ENCODE results near the gene NAA10.

NAA10 gene

DNA sequence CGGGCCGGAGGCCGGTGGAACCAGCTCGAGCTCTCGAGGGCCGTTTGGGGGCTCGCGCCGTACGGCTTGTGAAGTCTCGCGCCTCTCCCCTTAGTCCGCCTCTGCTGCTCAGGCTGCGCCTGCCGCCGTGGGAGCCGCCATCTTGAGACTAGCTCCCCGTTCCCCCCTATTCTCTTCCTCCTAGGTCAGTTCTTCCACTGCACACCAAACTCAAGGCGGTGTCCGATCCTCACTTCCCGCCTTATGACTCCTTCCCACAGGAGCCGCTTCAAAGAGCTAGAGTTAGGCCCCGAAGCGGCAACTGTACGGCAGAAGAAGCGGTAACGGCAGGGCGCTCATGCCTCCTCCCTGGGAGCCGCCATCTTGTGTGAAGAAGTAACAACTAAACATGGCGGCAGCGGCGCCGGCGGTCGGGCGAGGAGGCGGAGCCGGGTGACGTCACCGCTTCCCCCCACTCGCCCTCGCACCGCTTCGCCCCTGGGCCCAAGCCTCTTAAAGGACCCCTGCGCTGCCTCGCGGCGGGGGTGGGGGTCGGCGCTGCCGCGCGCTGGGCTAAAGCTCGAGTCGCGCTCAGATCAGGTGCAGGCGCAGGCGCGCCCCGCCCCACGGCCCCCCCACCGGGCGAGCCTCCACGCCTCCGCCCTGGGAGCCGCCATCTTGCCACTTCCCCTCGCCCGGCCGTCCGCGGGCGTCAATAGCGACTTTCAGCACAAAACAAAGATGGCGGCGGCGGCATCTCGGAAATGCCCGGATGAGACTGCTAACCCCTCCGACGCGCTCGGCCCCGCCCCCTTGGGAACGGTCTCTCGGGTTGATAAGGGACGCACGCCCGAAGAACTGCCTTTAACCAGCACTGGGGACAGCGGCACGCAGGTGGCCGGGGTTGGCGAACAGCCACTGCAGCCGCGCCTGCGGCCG lies 36.9 kb upstream of the NAA10 start, which contains the start of gene HCFC1:
Gene HCFC1, minus strand, starts transcription at position 369 of the 918 bp plus-strand sequence. CDS start 978 bp downstream, outside the sequence.
- H3K36me3 ChIP-seq (ENCODE audit: insufficient read depth, low read length): peaks cover 10% of the 10 kb centered on the region
- H3K9me3 ChIP-seq (replicated peaks; ENCODE audit: low read length): no peaks in the 10 kb centered on the region
- H3K27me3 ChIP-seq (ENCODE audit: control insufficient read depth, insufficient read depth, low read length): no peaks in the 10 kb centered on the region
- H3K4me3 ChIP-seq (ENCODE audit: low read length): peak within 1 kb of the TSS; percentile 85
- H3K4me1 ChIP-seq (ENCODE audit: control insufficient read depth, insufficient read depth, low read length): peaks cover 40% of the 10 kb centered on the region
- H3K9ac ChIP-seq (ENCODE audit: low read depth, low read length): peak within 1 kb of the TSS; percentile 97
- peak within 1 kb of the TSS; percentile 95 for H3K4me2 ChIP-seq (ENCODE audit: low read length)

DNA sequence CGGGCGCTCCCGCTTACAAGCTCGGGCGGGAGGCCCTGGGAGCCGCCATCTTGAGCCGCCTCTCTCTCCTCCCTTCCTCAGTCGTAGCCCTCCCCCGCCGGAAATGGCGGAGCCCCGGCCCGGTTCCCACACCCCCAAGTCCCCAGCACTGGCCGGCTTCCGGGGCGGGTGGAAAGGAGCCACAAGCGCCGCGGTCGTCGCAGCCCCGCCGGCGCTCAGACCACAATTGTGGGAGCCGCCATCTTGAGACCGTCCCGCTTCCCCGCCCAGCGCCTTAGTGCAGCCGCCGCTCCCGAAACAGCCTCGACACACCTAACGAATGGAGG lies 36.2 kb upstream of the NAA10 start:
- no peaks in the 10 kb centered on the region for H3K27me3 ChIP-seq (ENCODE audit: control insufficient read depth, insufficient read depth, low read length)
- peaks cover 46% of the 10 kb centered on the region for H3K4me1 ChIP-seq (ENCODE audit: control insufficient read depth, insufficient read depth, low read length)
- H3K4me2 ChIP-seq (ENCODE audit: low read length): peak overlapping the region; percentile 95
- peak overlapping the region; percentile 97 for H3K9ac ChIP-seq (ENCODE audit: low read depth, low read length)
- peaks cover 10% of the 10 kb centered on the region for H3K36me3 ChIP-seq (ENCODE audit: insufficient read depth, low read length)
- H3K9me3 ChIP-seq (replicated peaks; ENCODE audit: low read length): no peaks in the 10 kb centered on the region
- peak overlapping the region; percentile 85 for H3K4me3 ChIP-seq (ENCODE audit: low read length)

DNA sequence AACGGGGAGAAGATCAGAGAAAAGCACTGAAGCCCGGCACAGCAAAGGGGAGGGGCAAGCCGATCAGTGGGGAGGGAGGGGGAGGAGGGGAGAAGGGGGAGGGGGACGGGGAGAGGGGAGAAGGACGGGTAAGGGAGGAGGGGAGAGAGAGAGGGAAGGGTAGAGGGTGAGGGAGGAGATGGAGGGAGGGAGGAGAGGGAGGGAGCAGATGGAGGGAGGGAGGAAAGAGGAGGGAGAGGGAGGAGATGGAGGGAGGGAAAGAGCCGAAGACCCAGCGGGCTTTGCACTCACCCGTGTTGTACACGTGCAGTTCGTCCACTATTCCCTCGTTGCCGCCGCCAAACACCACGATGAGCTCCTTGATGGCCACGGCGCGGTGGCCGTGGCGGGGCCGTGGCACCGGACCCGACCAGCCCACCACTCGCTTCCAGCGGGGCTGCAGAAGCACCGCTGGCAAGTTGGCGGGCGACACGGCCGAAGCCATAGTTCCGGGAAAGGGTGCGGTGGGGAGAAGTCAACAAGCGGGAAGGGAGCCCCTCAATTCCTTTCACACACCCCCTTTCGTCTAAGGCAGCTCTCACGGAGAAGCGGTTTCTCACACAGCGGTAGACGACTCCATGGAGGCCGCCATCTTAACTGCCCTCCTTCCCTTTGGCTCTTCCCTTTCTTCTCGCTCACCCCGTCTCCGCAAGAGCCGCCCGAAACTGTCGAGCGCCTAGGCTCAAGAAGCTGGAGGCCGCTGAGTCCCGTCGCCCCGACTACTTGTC lies 35.7 kb upstream of the NAA10 start:
- H3K4me1 ChIP-seq (ENCODE audit: control insufficient read depth, insufficient read depth, low read length): peaks cover 50% of the 10 kb centered on the region

DNA sequence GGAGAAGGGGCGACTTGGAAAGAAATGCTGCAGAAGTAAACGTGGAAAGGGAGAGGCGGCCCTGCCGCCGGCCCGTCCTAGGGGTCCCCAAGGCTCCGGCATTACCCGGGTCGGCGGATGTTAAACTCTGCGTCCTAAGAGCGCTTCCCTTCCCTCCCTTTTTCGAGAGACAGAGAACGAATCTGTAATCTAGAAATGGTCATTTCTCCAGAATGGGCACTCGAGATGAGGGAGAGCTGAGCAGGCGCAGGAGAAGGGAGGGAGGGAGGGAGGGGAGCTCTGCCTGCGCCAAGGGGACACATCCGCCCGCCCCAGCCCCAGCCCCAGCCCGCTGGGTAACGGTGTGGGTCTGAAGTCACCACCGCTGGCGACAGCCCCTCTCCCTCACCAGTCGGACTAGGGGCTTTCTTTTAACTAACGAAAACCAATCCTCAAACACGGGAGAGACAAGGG lies 35.1 kb upstream of the NAA10 start:
- H3K9me3 ChIP-seq (replicated peaks; ENCODE audit: low read length): no peaks in the 10 kb centered on the region
- H3K4me2 ChIP-seq (ENCODE audit: low read length): peak overlapping the region; percentile 88
- H3K27me3 ChIP-seq (ENCODE audit: control insufficient read depth, insufficient read depth, low read length): no peaks in the 10 kb centered on the region
- peaks cover 10% of the 10 kb centered on the region for H3K36me3 ChIP-seq (ENCODE audit: insufficient read depth, low read length)
- peaks cover 50% of the 10 kb centered on the region for H3K4me1 ChIP-seq (ENCODE audit: control insufficient read depth, insufficient read depth, low read length)
- H3K9ac ChIP-seq (ENCODE audit: low read depth, low read length): peak overlapping the region; percentile 76
- H3K4me3 ChIP-seq (ENCODE audit: low read length): peak overlapping the region; percentile 85

More for the DNA sequence above, 35.7 kb upstream of the NAA10 start:
- H3K27me3 ChIP-seq (ENCODE audit: control insufficient read depth, insufficient read depth, low read length): no peaks in the 10 kb centered on the region
- H3K9ac ChIP-seq (ENCODE audit: low read depth, low read length): peak overlapping the region; percentile 97
- peaks cover 10% of the 10 kb centered on the region for H3K36me3 ChIP-seq (ENCODE audit: insufficient read depth, low read length)
- H3K9me3 ChIP-seq (replicated peaks; ENCODE audit: low read length): no peaks in the 10 kb centered on the region
- peak overlapping the region; percentile 85 for H3K4me3 ChIP-seq (ENCODE audit: low read length)
- peak overlapping the region; percentile 95 for H3K4me2 ChIP-seq (ENCODE audit: low read length)

DNA sequence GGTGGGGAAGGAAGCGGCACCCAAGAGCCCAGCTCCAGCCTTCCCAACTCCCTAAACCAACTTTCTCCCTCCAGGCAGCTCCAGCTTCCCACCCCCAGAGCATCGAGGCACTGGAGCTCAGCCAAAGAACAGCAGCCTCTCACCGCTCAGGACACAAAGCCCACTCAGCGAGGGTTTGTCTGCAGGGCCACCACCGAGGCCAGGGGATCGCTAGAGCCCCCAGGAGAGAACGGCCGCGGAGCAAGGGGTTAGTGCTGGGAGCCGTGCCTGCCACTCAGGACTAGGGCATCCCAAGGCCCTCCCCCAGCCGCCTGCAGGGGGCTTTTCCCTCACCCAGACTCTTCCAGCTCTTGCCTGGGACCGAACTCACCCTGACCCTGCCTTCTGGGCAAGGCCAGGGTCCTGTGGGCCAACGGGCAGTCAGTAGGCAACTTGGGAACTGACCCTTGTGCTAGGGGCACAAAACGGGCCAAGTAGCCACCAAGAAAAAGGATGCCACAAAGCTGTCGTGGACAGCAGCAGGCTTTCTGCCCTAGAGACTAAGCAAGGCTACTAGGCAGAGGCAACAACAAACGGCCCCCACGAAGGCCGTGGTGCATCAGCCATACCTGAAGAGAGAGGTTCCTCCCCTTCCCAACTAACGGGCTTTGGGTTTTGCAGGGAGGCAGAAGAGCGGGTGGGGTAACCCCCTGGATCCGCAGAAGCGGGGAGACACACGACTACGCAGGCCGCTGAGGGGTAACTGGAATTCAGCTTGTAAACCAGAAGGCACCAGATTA lies 34.5 kb upstream of the NAA10 start:
- H3K9ac ChIP-seq (ENCODE audit: low read depth, low read length): peak overlapping the region; percentile 76

DNA sequence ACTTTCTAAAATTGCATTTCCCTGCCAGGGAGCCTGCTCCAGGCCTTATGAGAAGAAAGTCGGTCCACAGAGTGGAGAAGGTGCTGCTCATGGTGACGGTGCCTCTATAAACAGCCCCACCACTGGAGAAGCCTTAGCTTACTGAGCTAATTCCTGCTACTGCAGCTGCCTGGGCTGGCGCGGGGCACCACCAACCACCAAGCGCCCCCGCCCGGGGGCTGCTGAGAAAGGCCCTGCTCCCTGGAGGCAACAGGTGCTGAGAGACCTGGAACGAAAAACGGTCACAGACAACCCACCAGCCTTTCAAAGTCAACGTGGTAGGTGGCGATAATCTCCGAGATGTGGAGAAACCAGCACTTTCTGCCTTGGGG lies 33.9 kb upstream of the NAA10 start:
- no peaks in the 10 kb centered on the region for H3K27me3 ChIP-seq (ENCODE audit: control insufficient read depth, insufficient read depth, low read length)
- H3K4me2 ChIP-seq (ENCODE audit: low read length): peak overlapping the region; percentile 88
- no peaks in the 10 kb centered on the region for H3K9me3 ChIP-seq (replicated peaks; ENCODE audit: low read length)
- peaks cover 39% of the 10 kb centered on the region for H3K4me1 ChIP-seq (ENCODE audit: control insufficient read depth, insufficient read depth, low read length)
- peak overlapping the region; percentile 76 for H3K9ac ChIP-seq (ENCODE audit: low read depth, low read length)
- peaks cover 10% of the 10 kb centered on the region for H3K36me3 ChIP-seq (ENCODE audit: insufficient read depth, low read length)
- H3K4me3 ChIP-seq (ENCODE audit: low read length): peak overlapping the region; percentile 85

More for the DNA sequence above, 34.5 kb upstream of the NAA10 start:
- Histone ChIP-seq H3K27me3 (ENCODE audit: control insufficient read depth, insufficient read depth, low read length) (no peaks in the 10 kb centered on the region), H3K4me3 (ENCODE audit: low read length) (peak overlapping the region; percentile 85), H3K4me2 (ENCODE audit: low read length) (peak overlapping the region; percentile 88), H3K9me3 (replicated peaks; ENCODE audit: low read length) (no peaks in the 10 kb centered on the region), H3K4me1 (ENCODE audit: control insufficient read depth, insufficient read depth, low read length) (peaks cover 45% of the 10 kb centered on the region), H3K36me3 (ENCODE audit: insufficient read depth, low read length) (peaks cover 10% of the 10 kb centered on the region)

DNA sequence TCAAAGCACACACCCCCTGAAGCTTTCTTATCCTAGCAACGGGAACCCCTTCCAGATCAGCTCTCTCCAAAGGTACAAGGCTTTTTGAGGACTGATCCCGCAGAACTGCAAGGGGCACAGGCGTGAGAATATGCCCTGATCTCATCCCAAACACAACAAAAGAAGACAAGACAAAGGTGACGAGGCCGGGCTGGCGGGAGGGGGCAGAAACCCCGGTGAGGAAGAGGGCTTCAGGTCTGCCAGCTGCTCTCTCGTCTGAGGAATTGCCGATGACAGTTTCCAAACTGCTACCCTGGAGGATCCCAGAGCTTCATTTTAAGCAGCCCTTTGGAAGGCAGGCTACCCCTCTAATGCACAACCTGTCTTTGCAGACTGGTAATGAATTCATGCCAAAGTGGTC lies 33.4 kb upstream of the NAA10 start:
- Histone ChIP-seq H3K36me3 (ENCODE audit: insufficient read depth, low read length) (peaks cover 10% of the 10 kb centered on the region), H3K9me3 (replicated peaks; ENCODE audit: low read length) (no peaks in the 10 kb centered on the region), H3K4me3 (ENCODE audit: low read length) (peak overlapping the region; percentile 85), H3K27me3 (ENCODE audit: control insufficient read depth, insufficient read depth, low read length) (no peaks in the 10 kb centered on the region), H3K9ac (ENCODE audit: low read depth, low read length) (peak overlapping the region; percentile 76), H3K4me1 (ENCODE audit: control insufficient read depth, insufficient read depth, low read length) (peaks cover 34% of the 10 kb centered on the region), H3K4me2 (ENCODE audit: low read length) (peak overlapping the region; percentile 88)

DNA sequence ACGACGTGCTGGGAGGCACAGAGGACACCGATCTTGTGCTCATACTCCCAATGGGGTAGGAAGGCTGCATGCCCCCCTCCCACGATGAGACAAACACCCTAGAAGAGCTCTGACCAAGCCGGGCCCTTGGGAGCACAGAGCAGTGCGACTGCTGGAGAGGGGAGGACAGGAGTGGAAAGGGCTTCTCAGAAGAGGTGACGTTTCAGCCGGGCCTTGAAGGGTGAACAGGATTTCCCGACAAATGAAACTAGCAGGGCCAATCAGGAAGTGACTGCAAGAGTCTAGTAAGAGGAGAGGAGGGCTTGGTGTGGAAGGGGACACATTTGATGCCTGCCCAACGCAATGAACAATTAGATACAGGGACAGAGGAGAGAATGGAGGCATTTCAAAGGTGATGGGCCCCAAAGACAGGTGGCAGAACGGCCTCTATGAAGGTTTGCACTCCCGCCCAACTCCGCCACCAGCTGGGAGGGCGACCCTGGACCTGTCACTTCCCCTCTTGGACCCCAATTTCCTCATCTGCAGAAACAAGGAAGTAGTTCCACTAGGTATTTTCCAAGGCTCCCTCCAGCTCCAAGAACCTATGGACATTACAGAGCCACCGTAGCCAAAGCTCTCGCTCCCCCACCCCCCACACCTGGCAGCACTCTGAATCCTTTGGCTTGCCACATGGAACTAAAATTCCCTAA lies 32.8 kb upstream of the NAA10 start:
- peaks cover 16% of the 10 kb centered on the region for H3K36me3 ChIP-seq (ENCODE audit: insufficient read depth, low read length)
- no peaks in the 10 kb centered on the region for H3K9me3 ChIP-seq (replicated peaks; ENCODE audit: low read length)
- no peak overlapping the region for H3K9ac ChIP-seq (ENCODE audit: low read depth, low read length)
- H3K4me2 ChIP-seq (ENCODE audit: low read length): peak overlapping the region; percentile 88
- peak overlapping the region; percentile 85 for H3K4me3 ChIP-seq (ENCODE audit: low read length)
- no peaks in the 10 kb centered on the region for H3K27me3 ChIP-seq (ENCODE audit: control insufficient read depth, insufficient read depth, low read length)
- H3K4me1 ChIP-seq (ENCODE audit: control insufficient read depth, insufficient read depth, low read length): peaks cover 33% of the 10 kb centered on the region

DNA sequence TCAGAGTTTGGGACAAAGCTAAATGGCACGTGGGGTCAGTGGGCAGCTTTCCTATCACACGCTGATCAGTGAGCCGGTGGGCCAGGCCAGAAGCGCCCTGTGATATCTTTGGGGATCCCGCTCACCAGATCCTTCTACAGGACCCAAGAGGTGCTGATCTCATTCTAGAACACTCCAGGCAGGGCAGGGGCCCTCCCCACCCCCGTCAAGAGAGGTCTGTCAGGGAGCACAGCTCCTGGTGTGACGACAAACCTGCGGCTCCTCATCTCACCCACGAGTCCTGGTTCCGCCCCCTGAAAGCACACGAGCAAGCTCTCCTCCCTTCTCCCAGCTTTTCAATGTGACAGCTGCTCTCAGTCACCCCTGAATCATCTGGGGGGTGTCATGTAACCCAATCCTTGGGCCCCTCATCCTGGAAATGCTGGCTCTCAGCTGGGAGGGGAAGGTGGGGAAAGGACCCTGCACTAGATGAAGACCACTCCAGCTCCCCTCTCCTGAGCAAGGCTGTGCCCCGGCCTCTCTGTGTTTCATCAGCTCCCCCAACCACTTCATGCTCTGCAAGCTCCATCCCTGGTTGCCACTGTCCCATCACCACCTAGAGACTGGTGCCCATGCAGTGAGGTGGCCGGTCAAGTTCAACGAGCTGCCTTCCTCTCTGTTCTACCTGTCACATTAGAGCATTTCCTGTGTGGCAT lies 32.2 kb upstream of the NAA10 start:
- H3K4me2 ChIP-seq (ENCODE audit: low read length): peak overlapping the region; percentile 88
- peak overlapping the region; percentile 4 for H3K9ac ChIP-seq (ENCODE audit: low read depth, low read length)
- peaks cover 33% of the 10 kb centered on the region for H3K4me1 ChIP-seq (ENCODE audit: control insufficient read depth, insufficient read depth, low read length)
- peaks cover 21% of the 10 kb centered on the region for H3K36me3 ChIP-seq (ENCODE audit: insufficient read depth, low read length)
- H3K4me3 ChIP-seq (ENCODE audit: low read length): peak overlapping the region; percentile 5
- no peaks in the 10 kb centered on the region for H3K9me3 ChIP-seq (replicated peaks; ENCODE audit: low read length)
- H3K27me3 ChIP-seq (ENCODE audit: control insufficient read depth, insufficient read depth, low read length): no peaks in the 10 kb centered on the region

DNA sequence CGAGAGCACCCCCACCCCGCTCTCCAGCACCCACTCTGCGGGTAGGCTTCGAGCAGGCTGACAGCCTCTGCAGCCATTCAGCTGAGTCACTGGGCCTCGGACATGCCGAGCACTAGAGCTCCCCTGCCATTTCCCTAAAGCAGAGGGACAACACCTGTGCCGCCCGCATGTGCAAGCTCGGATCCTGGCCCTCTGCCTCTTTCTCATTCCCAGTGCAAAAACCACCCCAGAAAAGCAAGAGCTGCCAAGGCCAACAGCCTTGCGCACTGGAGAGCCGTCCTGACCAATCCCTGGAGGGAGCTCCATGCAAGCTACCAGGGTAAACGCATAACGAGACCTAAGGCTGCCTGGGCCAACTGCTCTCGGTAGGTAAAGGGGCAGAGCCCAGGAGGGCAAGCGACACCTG lies 31.4 kb upstream of the NAA10 start:
- H3K36me3 ChIP-seq (ENCODE audit: insufficient read depth, low read length): peaks cover 27% of the 10 kb centered on the region
- peak overlapping the region; percentile 5 for H3K4me3 ChIP-seq (ENCODE audit: low read length)
- no peaks in the 10 kb centered on the region for H3K27me3 ChIP-seq (ENCODE audit: control insufficient read depth, insufficient read depth, low read length)
- peaks cover 33% of the 10 kb centered on the region for H3K4me1 ChIP-seq (ENCODE audit: control insufficient read depth, insufficient read depth, low read length)
- peak overlapping the region; percentile 88 for H3K4me2 ChIP-seq (ENCODE audit: low read length)
- peak overlapping the region; percentile 4 for H3K9ac ChIP-seq (ENCODE audit: low read depth, low read length)
- no peaks in the 10 kb centered on the region for H3K9me3 ChIP-seq (replicated peaks; ENCODE audit: low read length)
